GM12878 (cell line): ENCODE measurements around the gene CCDC3. TPM values are rescaled to one million over a fixed set of nuclear protein-coding genes. Genes with fewer than 3 reads are reported as not detected.

Source experiments
- ATAC-seq: fragments of 200-7000 bp; cut with Tn5 transposase; 3 replicates; pipeline ENCODE4 v1.9.1; 2020; ENCODE audit warnings: mild to moderate bottlenecking, moderate library complexity
- BruUV-seq: library from RNA; stranded (reverse); fragments of 400-500 nt; replicated peaks from 2 replicates; lab custom pipeline; 2021; lab: Mats Ljungman, UMichigan
- CTCF ChIA-PET: fragments of 300-600 bp; sonication (Branson Sonifier 250); formaldehyde crosslinking; extraction: SDS; loops from one replicate; lab custom pipeline; 2021; ENCODE audit warnings: inconsistent platforms; lab: Yijun Ruan, JAX
- POLR2A ChIA-PET: fragments of 350-600 bp; formaldehyde crosslinking; extraction: SDS; loops from one replicate; lab custom pipeline; 2021; ENCODE audit warnings: inconsistent platforms; lab: Charles Lee
- RAD21 ChIA-PET: fragments of 300-600 bp; sonication (Branson Sonifier 250); formaldehyde crosslinking; loops from one replicate; lab custom pipeline; 2023; ENCODE audit warnings: antibody characterized with exemption; ENCODE audit not compliant: unreplicated experiment; lab: Charles Lee
- SMC1A ChIA-PET: fragments of 300-600 bp; sonication (Branson Sonifier 250); formaldehyde crosslinking; loops from one replicate; lab custom pipeline; 2023; ENCODE audit not compliant: unreplicated experiment, uncharacterized antibody; lab: Charles Lee
- DNase-seq: peaks from one replicate; pipeline ENCODE4 v3.0.0-alpha.2; 2011; ENCODE audit warnings: low read depth, low spot score
- FAIRE-seq: peaks from 3 replicates; lab custom pipeline; 2011; peaks lifted over from hg19 to GRCh38; lab: Jason Lieb, UNC
- H2AFZ ChIP-seq: 2 replicates; pipeline ENCODE4 v1.6.0; 2011; ENCODE audit warnings: low read depth, low read length, control low read depth; ENCODE audit not compliant: control insufficient read depth
- H3K27ac ChIP-seq: 2 replicates; pipeline ENCODE4 v1.5.1; 2011; ENCODE audit warnings: control low read depth; ENCODE audit not compliant: control insufficient read depth, insufficient read depth
- H3K27me3 ChIP-seq, 2 experiments: replicated peaks in 1 of 2; 2 replicates each; pipeline versions ENCODE4 v1.6.0 to v1.6.1; 2011; ENCODE audit warnings: low read length in 1 of 2; ENCODE audit not compliant: control insufficient read depth in 2 of 2, insufficient read depth in 2 of 2
- H3K36me3 ChIP-seq, 2 experiments: 2 replicates each; pipeline ENCODE4 v1.5.1; 2011; ENCODE audit warnings: low read length in 1 of 2; ENCODE audit not compliant: control insufficient read depth in 2 of 2, insufficient read depth in 2 of 2
- H3K4me1 ChIP-seq: 2 replicates; pipeline ENCODE4 v1.6.1; 2011; ENCODE audit warnings: mild to moderate bottlenecking, low read length, moderate library complexity, mixed read lengths; ENCODE audit not compliant: control insufficient read depth, insufficient read depth
- H3K4me2 ChIP-seq: 2 replicates; pipeline ENCODE4 v1.6.0; 2011; ENCODE audit warnings: control low read depth; ENCODE audit not compliant: control insufficient read depth, insufficient read depth
- H3K4me3 ChIP-seq: fragments of 200-600 bp; sonication (generic); 2 replicates; pipeline ENCODE4 v1.5.1; 2016
- H3K79me2 ChIP-seq: 2 replicates; pipeline ENCODE4 v1.6.0; 2011; ENCODE audit warnings: low read length; ENCODE audit not compliant: control insufficient read depth, insufficient read depth
- H3K9ac ChIP-seq: 2 replicates; pipeline ENCODE4 v1.8.0; 2011; ENCODE audit warnings: low read length, control low read depth, mixed read lengths; ENCODE audit not compliant: control insufficient read depth, insufficient read depth
- H3K9me3 ChIP-seq: replicated peaks from 3 replicates; pipeline ENCODE4 v1.5.1; 2011; ENCODE audit warnings: mild to moderate bottlenecking, low read length; ENCODE audit not compliant: control insufficient read depth, insufficient read depth
- H4K20me1 ChIP-seq: 2 replicates; pipeline ENCODE4 v1.6.0; 2011; ENCODE audit not compliant: control insufficient read depth, insufficient read depth
- BRCA1 ChIP-seq: IDR thresholded peaks from 2 replicates; pipeline ENCODE4 v1.6.1; 2011; ENCODE audit warnings: low read depth, low read length, improper control_type of control experiment
- CEBPB ChIP-seq, 2 experiments: fragments of 150-350 bp in 1 of 2; IDR thresholded peaks; 2 replicates each; pipeline ENCODE4 v1.6.1; 2012 to 2014; ENCODE audit warnings: low read depth in 2 of 2, low read length in 2 of 2, borderline replicate concordance in 1 of 2, inconsistent platforms in 1 of 2
- FOS ChIP-seq: IDR thresholded peaks from 3 replicates; pipeline ENCODE4 v1.6.1; 2011; ENCODE audit warnings: borderline replicate concordance; ENCODE audit not compliant: insufficient read length; ENCODE audit errors: extremely low read depth
- HCFC1 ChIP-seq: fragments of 150-350 bp; IDR thresholded peaks from 2 replicates; pipeline ENCODE4 v1.6.1; 2014; ENCODE audit warnings: low read length
- HDAC6 ChIP-seq: fragments of 200-600 bp; sonication (generic); IDR thresholded peaks from one replicate; pipeline ENCODE4 v1.8.0; 2017; ENCODE audit warnings: antibody characterized with exemption; ENCODE audit not compliant: unreplicated experiment
- HDGF ChIP-seq: fragments of 450-650 bp; IDR thresholded peaks from 2 replicates; pipeline ENCODE4 v1.6.1; 2016; ENCODE audit warnings: antibody characterized with exemption
- LARP7 ChIP-seq: fragments of 450-650 bp; IDR thresholded peaks from 2 replicates; pipeline ENCODE4 v1.6.1; 2017; ENCODE audit warnings: mild to moderate bottlenecking
- MTA2 ChIP-seq: fragments of 450-650 bp; IDR thresholded peaks from 2 replicates; pipeline ENCODE4 v1.6.1; 2016; ENCODE audit warnings: low read depth, mild to moderate bottlenecking, moderate library complexity
- POLR2AphosphoS5 ChIP-seq: IDR thresholded peaks from 2 replicates; pipeline ENCODE4 v1.6.1; 2011; ENCODE audit warnings: mild to moderate bottlenecking, low read length, inconsistent platforms
- RELB ChIP-seq: fragments of 450-650 bp; IDR thresholded peaks from 2 replicates; pipeline ENCODE4 v1.6.1; 2017; ENCODE audit warnings: low read depth, mild to moderate bottlenecking, moderate library complexity
- SUZ12 ChIP-seq: fragments of 200-600 bp; sonication (generic); IDR thresholded peaks from one replicate; pipeline ENCODE4 v1.6.1; 2018; ENCODE audit warnings: antibody characterized with exemption, mild to moderate bottlenecking; ENCODE audit not compliant: unreplicated experiment
- ZBTB11 ChIP-seq: fragments of 450-650 bp; formaldehyde crosslinking; IDR thresholded peaks from 2 replicates; pipeline ENCODE4 v1.5.0; 2022; ENCODE audit warnings: mild to moderate bottlenecking, missing genetic modification characterization
- WGBS: methylation state at CpG from one replicate; pipeline ENCODE4 v1.1.6; 2016; ENCODE audit warnings: low lambda C conversion rate; ENCODE audit not compliant: insufficient replicate concordance, insufficient coverage; ENCODE audit errors: missing lambda C conversion rate; 5-methylcytosine and 5-hydroxymethylcytosine counted together
- in situ Hi-C: fragments of 300-500 bp; cut with MboI; formaldehyde crosslinking; loops from 9 replicates; pipeline ENCODE4 v1.14.3; 2018; ENCODE audit warnings: mixed read lengths
- intact Hi-C: fragments of 100-400 bp; cut with micrococcal nuclease; formaldehyde crosslinking; loops from one replicate; pipeline ENCODE4 v1.14.2; 2022; ENCODE audit not compliant: unreplicated experiment
- polyA plus RNA-seq, 11 experiments: library from polyadenylated mRNA; depleted of rRNA in 4 of 11; unstranded in 6 of 11; stranded (reverse) in 5 of 11; fragments of >200 nt; fragmentation: Nextera tagmentation in 4 of 11; fragmentation: Illumina TruSeq in 1 of 11; extraction: Ambion mirVana in 4 of 11; extraction: Trizol in 1 of 11; gene quantifications; 1 replicate in 1 of 11; 2 replicates in 10 of 11; pipeline versions ENCODE4 v1.2.1 to v1.2.3, GENCODE V29; 2011 to 2016; ENCODE audit warnings: inconsistent platforms in 2 of 11, missing spikeins in 2 of 11, low read depth in 1 of 11
- total RNA-seq, 4 experiments: library from RNA; depleted of rRNA in 3 of 4; stranded (reverse); fragments of >200 nt in 3 of 4; fragmentation: Illumina TruSeq in 1 of 4; extraction: Trizol in 1 of 4; gene quantifications; 2 replicates each; pipeline versions ENCODE4 v1.2.1 to v1.2.3, GENCODE V29; 2013 to 2021

Gene CCDC3
- total and polyA plus RNA-seq, 10 of the 15 experiments (the other 5 are each of a cell fraction or from before 2014, with no cell fraction given) = 0.08 TPM; not detected in 9

- ChIA-PET CTCF (interaction anchor here (1.0 kb wide), 1 partner anchor 190 kb away, joined by 5 read pairs; no protein-coding TSS in a partner anchor), POLR2A (no interaction called here), RAD21 (no interaction called here)
- Histone ChIP-seq H4K20me1 (no peaks in the 10 kb centered on the region), H3K9ac (no peak overlapping the region), H3K4me1 (no peaks in the 10 kb centered on the region), H3K9me3 (no peaks in the 10 kb centered on the region), H3K27ac (no peak overlapping the region), H3K4me3 (no peak overlapping the region), H3K36me3 (no peaks in the 10 kb centered on the region), H3K27me3 (no peaks in the 10 kb centered on the region), H2AFZ (no peak overlapping the region), H3K79me2 (no peaks in the 10 kb centered on the region), H3K4me2 (no peak overlapping the region)
- DNase-seq (no peak), FAIRE-seq (no peak)
- intact Hi-C loops = no loop called here
- WGBS = 72% methylated on average over 7 of the region's 7 CpGs
- no peak for TF ChIP-seq HDAC6
- no peak for TF ChIP-seq RELB
- no peak for TF ChIP-seq HDGF
- TF ChIP-seq HCFC1 = no peak
- TF ChIP-seq POLR2AphosphoS5 = no peak
- TF ChIP-seq BRCA1 = no peak
- no peak for TF ChIP-seq LARP7
- no peak for TF ChIP-seq MTA2
- no peak for TF ChIP-seq FOS
- no peak for TF ChIP-seq ZBTB11 (CRISPR knock-in tag)
- no peak for TF ChIP-seq SUZ12
- no peak for TF ChIP-seq CEBPB (IDR thresholded peaks at IDR 0.05; ENCODE audit: borderline replicate concordance in 1 of 2, low read depth in 2 of 2, low read length in 2 of 2)
- TF ChIP-seq, all 136 proteins: peak for 0
- BruUV-seq = no TSS peak
- no peak for ATAC-seq
- in situ Hi-C loops = no loop called here
- SMC1A ChIA-PET = interaction anchor here (0.9 kb wide), 1 partner anchor 8 kb away, joined by 3 read pairs; no protein-coding TSS in a partner anchor
Measured at GRCh38 chr10:12899546-12899945, 102.0 kb downstream of the CCDC3 start.
